Measurements from ENCODE around the gene DDX4. TPM values are rescaled to one million over a fixed set of nuclear protein-coding genes. Genes with fewer than 3 reads are reported as not detected.

The DDX4 gene
- total RNA-seq, 1 donor from 2014 or later, result not detected

DNA sequence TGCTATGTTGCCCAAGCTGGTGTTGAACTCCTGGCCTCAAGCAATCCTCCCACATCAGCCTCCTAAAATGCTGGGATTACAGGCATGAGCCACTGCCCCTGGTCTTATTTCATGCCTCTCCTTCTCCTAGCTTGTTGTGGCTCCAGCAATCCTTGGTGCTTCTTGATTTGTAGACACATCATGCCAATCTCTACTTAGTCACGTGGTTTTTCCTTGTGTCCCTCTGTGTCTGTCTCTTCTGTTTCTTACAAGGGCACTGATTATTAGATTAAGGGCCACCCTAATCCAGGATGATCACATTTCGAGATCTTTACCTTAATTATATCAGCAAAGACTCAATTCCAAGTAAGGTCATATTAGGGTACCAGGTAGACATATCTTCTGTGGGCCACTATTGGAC lies 104.1 kb downstream of the DDX4 start:
- no peaks in the 10 kb centered on the region for H3K4me1 Mint-ChIP-seq (ENCODE audit: unreplicated experiment)
- no peak for DNase-seq (ENCODE audit: extremely low spot score, unreplicated experiment)
- H3K27ac Mint-ChIP-seq (ENCODE audit: unreplicated experiment), result no peak overlapping the region
- no peak overlapping the region for H3K4me3 Mint-ChIP-seq (ENCODE audit: unreplicated experiment)
- H3K9me3 Mint-ChIP-seq (ENCODE audit: unreplicated experiment), result peaks cover 9% of the 10 kb centered on the region
- H3K27me3 Mint-ChIP-seq (ENCODE audit: unreplicated experiment), result peaks cover 8% of the 10 kb centered on the region
- no peaks in the 10 kb centered on the region for H3K36me3 Mint-ChIP-seq (ENCODE audit: unreplicated experiment)
- TF ChIP-seq, protein P1, sequence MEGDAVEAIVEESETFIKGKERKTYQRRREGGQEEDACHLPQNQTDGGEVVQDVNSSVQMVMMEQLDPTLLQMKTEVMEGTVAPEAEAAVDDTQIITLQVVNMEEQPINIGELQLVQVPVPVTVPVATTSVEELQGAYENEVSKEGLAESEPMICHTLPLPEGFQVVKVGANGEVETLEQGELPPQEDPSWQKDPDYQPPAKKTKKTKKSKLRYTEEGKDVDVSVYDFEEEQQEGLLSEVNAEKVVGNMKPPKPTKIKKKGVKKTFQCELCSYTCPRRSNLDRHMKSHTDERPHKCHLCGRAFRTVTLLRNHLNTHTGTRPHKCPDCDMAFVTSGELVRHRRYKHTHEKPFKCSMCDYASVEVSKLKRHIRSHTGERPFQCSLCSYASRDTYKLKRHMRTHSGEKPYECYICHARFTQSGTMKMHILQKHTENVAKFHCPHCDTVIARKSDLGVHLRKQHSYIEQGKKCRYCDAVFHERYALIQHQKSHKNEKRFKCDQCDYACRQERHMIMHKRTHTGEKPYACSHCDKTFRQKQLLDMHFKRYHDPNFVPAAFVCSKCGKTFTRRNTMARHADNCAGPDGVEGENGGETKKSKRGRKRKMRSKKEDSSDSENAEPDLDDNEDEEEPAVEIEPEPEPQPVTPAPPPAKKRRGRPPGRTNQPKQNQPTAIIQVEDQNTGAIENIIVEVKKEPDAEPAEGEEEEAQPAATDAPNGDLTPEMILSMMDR (IDR thresholded peaks at IDR 0.05), result no peak

DNA sequence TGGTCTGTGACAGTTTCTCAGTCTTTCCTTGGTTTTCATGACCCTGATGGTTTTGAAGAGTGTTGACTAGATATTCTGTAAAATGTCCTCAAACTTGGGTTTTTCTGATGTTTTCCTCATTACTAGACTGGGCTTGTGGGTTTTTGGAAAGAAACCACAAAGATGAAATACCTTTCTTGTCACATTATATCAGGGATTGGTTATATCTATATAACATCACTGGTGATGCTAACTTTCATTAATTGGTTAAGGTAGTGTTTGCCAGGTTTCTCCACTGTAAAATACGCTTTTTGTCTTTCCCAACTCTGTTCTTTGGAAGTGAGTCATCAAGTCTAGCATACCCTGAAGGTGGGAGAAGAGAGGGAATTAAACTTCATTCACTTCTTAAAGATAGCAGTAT lies 110.0 kb downstream of the DDX4 start:
- H3K27ac Mint-ChIP-seq (ENCODE audit: unreplicated experiment), result no peak overlapping the region
- H3K4me3 Mint-ChIP-seq (ENCODE audit: unreplicated experiment), result no peak overlapping the region
- H3K9me3 Mint-ChIP-seq (ENCODE audit: unreplicated experiment), result peaks cover 9% of the 10 kb centered on the region
- TF ChIP-seq, protein P1 (IDR thresholded peaks at IDR 0.05), result no peak
- H3K4me1 Mint-ChIP-seq (ENCODE audit: unreplicated experiment), result peaks cover 21% of the 10 kb centered on the region
- no peaks in the 10 kb centered on the region for H3K27me3 Mint-ChIP-seq (ENCODE audit: unreplicated experiment)
- no peak for DNase-seq (ENCODE audit: extremely low spot score, unreplicated experiment)
- no peaks in the 10 kb centered on the region for H3K36me3 Mint-ChIP-seq (ENCODE audit: unreplicated experiment)

DNA sequence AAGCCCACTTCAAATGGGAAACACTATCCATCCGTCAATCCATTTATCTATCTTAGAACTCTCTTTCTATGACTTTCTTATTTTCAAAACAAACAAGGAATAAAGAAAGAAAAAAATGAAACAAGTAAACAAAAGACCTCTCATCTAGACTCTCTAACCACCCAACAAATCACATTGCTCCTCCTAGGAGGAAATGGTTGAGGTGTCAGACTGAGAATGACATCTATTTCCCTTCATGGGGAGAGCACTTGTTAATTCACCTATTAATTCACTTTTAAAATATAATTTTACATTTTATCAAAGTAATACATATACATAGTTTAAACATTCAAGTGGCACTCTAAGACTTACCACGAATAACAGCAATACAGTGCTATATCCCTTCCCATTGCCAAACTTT lies 110.9 kb downstream of the DDX4 start:
- Mint-ChIP-seq H3K4me1 (ENCODE audit: unreplicated experiment) (peaks cover 25% of the 10 kb centered on the region), H3K4me3 (ENCODE audit: unreplicated experiment) (no peak overlapping the region), H3K9me3 (ENCODE audit: unreplicated experiment) (peaks cover 4% of the 10 kb centered on the region), H3K27me3 (ENCODE audit: unreplicated experiment) (no peaks in the 10 kb centered on the region), H3K36me3 (ENCODE audit: unreplicated experiment) (no peaks in the 10 kb centered on the region), H3K27ac (ENCODE audit: unreplicated experiment) (no peak overlapping the region)
- TF ChIP-seq, protein P1 (IDR thresholded peaks at IDR 0.05), result no peak
- DNase-seq (ENCODE audit: extremely low spot score, unreplicated experiment), result no peak

DNA sequence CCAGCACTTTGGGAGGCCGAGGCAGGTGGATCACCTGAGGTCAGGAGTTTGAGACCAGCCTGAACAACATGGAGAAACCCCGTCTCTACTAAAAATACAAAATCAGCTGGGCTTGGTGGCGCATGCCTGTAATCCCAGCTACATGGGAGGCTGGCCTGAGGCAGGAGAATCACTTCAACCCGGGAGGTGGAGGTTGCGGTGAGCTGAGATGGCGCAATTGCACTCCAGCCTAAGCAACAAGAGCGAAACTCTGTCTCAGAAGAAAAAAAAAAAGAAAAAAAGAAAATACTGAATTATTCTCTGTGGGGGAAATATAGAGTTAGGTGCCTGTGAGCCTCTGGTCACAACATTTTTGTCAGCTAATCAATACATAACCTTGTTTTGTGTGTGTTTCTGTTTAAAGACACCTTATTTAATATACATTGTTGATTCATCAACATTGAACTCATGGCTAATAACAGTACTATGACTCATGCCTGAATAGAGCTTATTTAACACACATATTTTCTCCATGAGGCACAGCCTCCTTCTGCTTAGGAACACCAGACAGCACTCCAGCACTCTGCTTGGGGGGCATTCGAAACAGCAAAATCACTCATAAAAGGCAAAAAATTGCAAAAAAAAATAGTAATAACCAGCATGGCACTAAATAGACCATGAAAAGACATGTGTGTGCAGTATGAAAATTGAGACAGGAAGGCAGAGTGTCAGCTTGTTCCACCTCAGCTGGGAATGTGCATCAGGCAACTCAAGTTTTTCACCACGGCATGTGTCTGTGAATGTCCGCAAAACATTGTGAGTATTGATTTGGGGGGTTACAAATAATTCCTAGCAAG lies 113.2 kb downstream of the DDX4 start, which contains the start of gene IL31RA:
TSS of gene IL31RA (plus strand) at position 519 of the 836 bp plus-strand sequence. CDS start at position 733, 214 bp downstream.
- peaks cover 25% of the 10 kb centered on the region for H3K4me1 Mint-ChIP-seq (ENCODE audit: unreplicated experiment)
- no peaks in the 10 kb centered on the region for H3K27me3 Mint-ChIP-seq (ENCODE audit: unreplicated experiment)
- H3K27ac Mint-ChIP-seq (ENCODE audit: unreplicated experiment), result peak within 1 kb of the TSS; percentile 63
- TF ChIP-seq, protein P1 (IDR thresholded peaks at IDR 0.05), result no peak
- DNase-seq (ENCODE audit: extremely low spot score, unreplicated experiment), result no peak
- no peaks in the 10 kb centered on the region for H3K36me3 Mint-ChIP-seq (ENCODE audit: unreplicated experiment)
- peak within 1 kb of the TSS; percentile 40 for H3K4me3 Mint-ChIP-seq (ENCODE audit: unreplicated experiment)
- no peaks in the 10 kb centered on the region for H3K9me3 Mint-ChIP-seq (ENCODE audit: unreplicated experiment)

DNA sequence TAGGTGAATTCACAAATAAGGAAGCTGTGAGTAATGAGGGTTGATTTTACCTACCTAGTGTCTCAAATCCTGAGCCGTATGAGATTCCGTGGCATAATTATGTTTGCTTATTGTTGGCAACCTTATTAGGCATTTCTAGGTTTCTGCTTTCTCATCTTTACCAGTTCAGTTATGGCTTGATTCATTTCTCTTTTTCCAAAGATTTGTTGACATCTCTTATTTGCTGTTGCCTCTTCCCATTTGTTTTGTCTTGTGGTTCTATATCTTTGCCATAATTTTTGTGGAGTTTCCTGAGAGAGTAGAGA lies 113.8 kb downstream of the DDX4 start:
- Mint-ChIP-seq H3K9me3 (ENCODE audit: unreplicated experiment) (no peaks in the 10 kb centered on the region), H3K27me3 (ENCODE audit: unreplicated experiment) (no peaks in the 10 kb centered on the region), H3K4me1 (ENCODE audit: unreplicated experiment) (peaks cover 25% of the 10 kb centered on the region), H3K27ac (ENCODE audit: unreplicated experiment) (peak overlapping the region; percentile 63), H3K4me3 (ENCODE audit: unreplicated experiment) (no peak overlapping the region), H3K36me3 (ENCODE audit: unreplicated experiment) (no peaks in the 10 kb centered on the region)
- TF ChIP-seq, protein P1 (IDR thresholded peaks at IDR 0.05), result no peak
- DNase-seq (ENCODE audit: extremely low spot score, unreplicated experiment), result no peak

Data from osteocyte (in vitro differentiated cells).